CD4-positive, alpha-beta T cell (primary cell): Measurements from ENCODE around the gene MAN1A2. TPM values are rescaled to one million over a fixed set of nuclear protein-coding genes. Genes with fewer than 3 reads are reported as not detected.

ENCODE experiments used
- ATAC-seq: fragments of 200-7000 bp; cut with Tn5 transposase; one replicate; pipeline ENCODE4 v1.10.0; 2022; ENCODE audit warnings: mild to moderate bottlenecking; ENCODE audit not compliant: poor library complexity
- CTCF ChIA-PET: fragments of 350-600 bp; sonication (Branson Sonifier 250); formaldehyde crosslinking; loops from one replicate; lab custom pipeline; 2021; ENCODE audit warnings: antibody characterized with exemption, inconsistent platforms; lab: Charles Lee
- POLR2A ChIA-PET: fragments of 350-600 bp; sonication (Branson Sonifier 250); formaldehyde crosslinking; loops from one replicate; lab custom pipeline; 2021; ENCODE audit warnings: antibody characterized with exemption, inconsistent platforms; lab: Charles Lee
- DNase-seq, 14 experiments: peaks; one replicate each; pipeline ENCODE4 v3.0.0-alpha.2; 2013 to 2020; ENCODE audit warnings: mixed read lengths in 2 of 14
- H3K27ac ChIP-seq, 2 donors: one replicate each; pipeline versions ENCODE4 v1.5.1 to v1.7.0; 2013; ENCODE audit warnings: low read length in 2 of 2, low read depth in 1 of 2, mild to moderate bottlenecking in 1 of 2
- H3K27me3 ChIP-seq, 2 experiments: 1 replicate in 1 of 2; 2 replicates in 1 of 2; pipeline versions ENCODE4 v1.6.1 to v1.7.0; 2013; ENCODE audit warnings: low read length in 2 of 2, control low read depth in 1 of 2, mild to moderate bottlenecking in 1 of 2, moderate library complexity in 1 of 2; ENCODE audit not compliant: insufficient read depth in 2 of 2, control insufficient read depth in 1 of 2
- H3K36me3 ChIP-seq: one replicate; pipeline ENCODE4 v1.6.1; 2013; ENCODE audit warnings: low read length, control low read depth; ENCODE audit not compliant: insufficient read depth
- H3K4me1 ChIP-seq: one replicate; pipeline ENCODE4 v1.6.1; 2013; ENCODE audit warnings: low read length, control low read depth; ENCODE audit not compliant: insufficient read depth
- H3K4me3 ChIP-seq: one replicate; pipeline ENCODE4 v1.5.1; 2013; ENCODE audit warnings: mild to moderate bottlenecking, low read length, moderate library complexity
- H3K9me3 ChIP-seq, 2 experiments: 1 replicate in 1 of 2; 2 replicates in 1 of 2; pipeline versions ENCODE4 v1.6.1 to v1.7.0; 2013; ENCODE audit warnings: low read length in 2 of 2, mild to moderate bottlenecking in 2 of 2, control low read depth in 1 of 2, moderate library complexity in 1 of 2; ENCODE audit not compliant: control insufficient read depth in 1 of 2, insufficient read depth in 1 of 2
- H3K27ac Mint-ChIP-seq: one replicate; pipeline ENCODE4 v1.8.0; 2020; ENCODE audit warnings: mixed read lengths
- H3K27me3 Mint-ChIP-seq: one replicate; pipeline ENCODE4 v1.8.0; 2021; ENCODE audit warnings: mixed read lengths
- H3K36me3 Mint-ChIP-seq: one replicate; pipeline ENCODE4 v1.8.0; 2021; ENCODE audit warnings: low read depth, mixed read lengths
- H3K4me1 Mint-ChIP-seq: one replicate; pipeline ENCODE4 v1.8.0; 2021; ENCODE audit warnings: low read depth, mixed read lengths
- H3K4me3 Mint-ChIP-seq: one replicate; pipeline ENCODE4 v1.8.0; 2020; ENCODE audit warnings: mild to moderate bottlenecking, mixed read lengths
- H3K9me3 Mint-ChIP-seq: one replicate; pipeline ENCODE4 v1.8.0; 2020; ENCODE audit warnings: mixed read lengths
- CTCF ChIP-seq: fragments of 200-600 bp; IDR thresholded peaks from one replicate; pipeline ENCODE4 v1.8.0; 2022; ENCODE audit warnings: antibody characterized with exemption, mild to moderate bottlenecking
- intact Hi-C, 2 experiments: fragments of 100-400 bp; cut with DNase I in 1 of 2; cut with micrococcal nuclease in 1 of 2; formaldehyde crosslinking; loops; one replicate each; pipeline versions ENCODE4 v1.15.1 to v1.9.0; 2023 to 2025; cut with DNase I, micrococcal nuclease
- total RNA-seq, 174 experiments: library from RNA in 2 of 174; stranded (reverse) in 2 of 174; gene quantifications; one replicate each; pipeline ENCODE4 v1.2.3 and lab custom pipeline; 2021 to 2026

MAN1A2 gene
- total RNA-seq, 2 experiments from 2014 or later, result 45.6 to 49.7 TPM

GRCh38 chr1:117575586-117576225 is 208.5 kb downstream of the MAN1A2 start:
- Mint-ChIP-seq H3K9me3 (no peaks in the 10 kb centered on the region), H3K27ac (no peak overlapping the region), H3K36me3 (no peaks in the 10 kb centered on the region)

GRCh38 chr1:117576236-117576635 is 209.0 kb downstream of the MAN1A2 start:
- no peaks in the 10 kb centered on the region for H3K36me3 Mint-ChIP-seq
- no peaks in the 10 kb centered on the region for H3K9me3 Mint-ChIP-seq
- Histone ChIP-seq H3K4me3 (no peak overlapping the region), H3K27me3 (no peaks in the 10 kb centered on the region), H3K36me3 (no peaks in the 10 kb centered on the region), H3K4me1 (peaks cover 23% of the 10 kb centered on the region), H3K27ac (no peak overlapping the region), H3K9me3 (no peaks in the 10 kb centered on the region)
- peaks cover 26% of the 10 kb centered on the region for H3K4me1 Mint-ChIP-seq
- DNase-seq (no peak), ATAC-seq (no peak)
- no peak for TF ChIP-seq CTCF
- H3K27ac Mint-ChIP-seq, result no peak overlapping the region
- no peak overlapping the region for H3K4me3 Mint-ChIP-seq
- CTCF ChIA-PET, result no interaction called here
- POLR2A ChIA-PET, result no interaction called here
- H3K27me3 Mint-ChIP-seq, result no peaks in the 10 kb centered on the region
- intact Hi-C loops, result no loop called here

More at GRCh38 chr1:117575586-117576225, 208.5 kb downstream of the MAN1A2 start:
- no peak for TF ChIP-seq CTCF
- Mint-ChIP-seq H3K4me1 (peaks cover 26% of the 10 kb centered on the region), H3K4me3 (no peak overlapping the region), H3K27me3 (no peaks in the 10 kb centered on the region)
- peak in 1 of 14 experiments; percentile 19 for DNase-seq
- POLR2A ChIA-PET, result no interaction called here
- Histone ChIP-seq H3K36me3 (no peaks in the 10 kb centered on the region), H3K4me1 (peaks cover 23% of the 10 kb centered on the region), H3K4me3 (no peak overlapping the region), H3K27me3 (no peaks in the 10 kb centered on the region), H3K27ac (no peak overlapping the region), H3K9me3 (no peaks in the 10 kb centered on the region)
- no peak for ATAC-seq
- CTCF ChIA-PET, result no interaction called here
- intact Hi-C loops, result no loop called here

GRCh38 chr1:117577191-117577885 is 210.1 kb downstream of the MAN1A2 start:
- DNase-seq (peak in 1 of 14 experiments; percentile 6), ATAC-seq (no peak)
- Mint-ChIP-seq H3K4me3 (no peak overlapping the region), H3K36me3 (no peaks in the 10 kb centered on the region), H3K27me3 (no peaks in the 10 kb centered on the region), H3K27ac (no peak overlapping the region), H3K4me1 (peaks cover 16% of the 10 kb centered on the region), H3K9me3 (no peaks in the 10 kb centered on the region)
- H3K27ac ChIP-seq, result no peak overlapping the region
- no peaks in the 10 kb centered on the region for H3K27me3 ChIP-seq
- no peak for TF ChIP-seq CTCF
- peaks cover 13% of the 10 kb centered on the region for H3K4me1 ChIP-seq
- H3K4me3 ChIP-seq, result no peak overlapping the region
- ChIA-PET CTCF (no interaction called here), POLR2A (interaction anchor here (0.6 kb wide), 1 partner anchor 126 kb away, joined by 3 read pairs; no protein-coding TSS in a partner anchor)
- intact Hi-C loops, result no loop called here
- no peaks in the 10 kb centered on the region for H3K9me3 ChIP-seq
- no peaks in the 10 kb centered on the region for H3K36me3 ChIP-seq
